OCI-LY1 (cell line): ENCODE results near the gene MID1.

Experiments used
- EZH2 ChIP-seq: fragments of 200-600 bp; sonication (generic), shearing (Covaris generic); IDR thresholded peaks from 2 replicates; pipeline ENCODE4 v1.8.0; 2017; ENCODE audit warnings: borderline replicate concordance, mixed run types, mild to moderate bottlenecking, antibody characterized with exemption, low read length, moderate library complexity, mixed read lengths
- TF ChIP-seq, protein P1 (sequence below): fragments of 200-600 bp; sonication (generic), shearing (Covaris generic); IDR thresholded peaks from 2 replicates; pipeline ENCODE4 v1.5.1; 2017; ENCODE audit warnings: mild to moderate bottlenecking, antibody characterized with exemption, low read length, moderate library complexity, mixed read lengths

DNA sequence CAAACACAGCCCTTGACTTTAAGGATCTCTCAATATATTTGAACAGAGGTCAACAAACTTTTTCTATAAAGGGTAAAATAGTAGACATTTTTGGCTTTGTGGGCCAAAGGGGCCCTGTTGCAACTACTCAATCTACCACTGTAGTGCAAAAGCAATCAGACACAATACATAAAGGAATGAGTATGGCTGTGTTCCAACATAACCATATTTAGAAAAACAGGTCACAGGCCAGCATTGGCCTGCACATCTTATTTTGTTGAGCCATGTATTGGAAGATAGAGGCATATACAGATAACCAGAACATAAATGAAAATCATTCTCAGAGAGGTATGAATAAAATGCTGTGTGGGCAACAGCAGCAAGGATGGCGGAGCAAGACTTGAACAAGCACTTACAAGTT lies 49.8 kb downstream of the MID1 start:
- TF ChIP-seq, protein P1, sequence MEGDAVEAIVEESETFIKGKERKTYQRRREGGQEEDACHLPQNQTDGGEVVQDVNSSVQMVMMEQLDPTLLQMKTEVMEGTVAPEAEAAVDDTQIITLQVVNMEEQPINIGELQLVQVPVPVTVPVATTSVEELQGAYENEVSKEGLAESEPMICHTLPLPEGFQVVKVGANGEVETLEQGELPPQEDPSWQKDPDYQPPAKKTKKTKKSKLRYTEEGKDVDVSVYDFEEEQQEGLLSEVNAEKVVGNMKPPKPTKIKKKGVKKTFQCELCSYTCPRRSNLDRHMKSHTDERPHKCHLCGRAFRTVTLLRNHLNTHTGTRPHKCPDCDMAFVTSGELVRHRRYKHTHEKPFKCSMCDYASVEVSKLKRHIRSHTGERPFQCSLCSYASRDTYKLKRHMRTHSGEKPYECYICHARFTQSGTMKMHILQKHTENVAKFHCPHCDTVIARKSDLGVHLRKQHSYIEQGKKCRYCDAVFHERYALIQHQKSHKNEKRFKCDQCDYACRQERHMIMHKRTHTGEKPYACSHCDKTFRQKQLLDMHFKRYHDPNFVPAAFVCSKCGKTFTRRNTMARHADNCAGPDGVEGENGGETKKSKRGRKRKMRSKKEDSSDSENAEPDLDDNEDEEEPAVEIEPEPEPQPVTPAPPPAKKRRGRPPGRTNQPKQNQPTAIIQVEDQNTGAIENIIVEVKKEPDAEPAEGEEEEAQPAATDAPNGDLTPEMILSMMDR, result no peak
- TF ChIP-seq EZH2, result no peak
